GM18861 (cell line): ENCODE measurements around the gene ADAMTS13.
A peak's percentile ranks its signal among the peaks of the same experiment; 100 is the strongest.

Experiments used
- ATAC-seq: cut with Tn5 transposase; IDR thresholded peaks from one replicate; pipeline ENCODE4 v1.9.1; 2021; ENCODE audit not compliant: unreplicated experiment

ADAMTS13 gene

GRCh38 chr9:133453651-133454050 lies 31.5 kb downstream of the ADAMTS13 start:
- ATAC-seq: no peak

GRCh38 chr9:133454325-133454724 lies 32.2 kb downstream of the ADAMTS13 start:
- ATAC-seq: no peak

- ATAC-seq: no peak
These were observed 32.9 kb downstream of the ADAMTS13 start for GRCh38 chr9:133454943-133455673.

GRCh38 chr9:133455936-133456335 lies 33.8 kb downstream of the ADAMTS13 start:
- no peak for ATAC-seq

- no peak for ATAC-seq
These were observed 34.2 kb downstream of the ADAMTS13 start for GRCh38 chr9:133456409-133456808.

GRCh38 chr9:133457233-133457632 lies 35.1 kb downstream of the ADAMTS13 start:
- no peak for ATAC-seq

GRCh38 chr9:133457748-133458147 lies 35.6 kb downstream of the ADAMTS13 start:
- no peak for ATAC-seq

- no peak for ATAC-seq
These were observed 36.6 kb downstream of the ADAMTS13 start for GRCh38 chr9:133458643-133459312.

GRCh38 chr9:133459476-133460404 lies 37.6 kb downstream of the ADAMTS13 start, which contains the start of gene CACFD1:
Gene CACFD1, plus strand, starts transcription at chr9:133459978. Its CDS starts 89 bp downstream, at chr9:133460067.
- peak; percentile 54 for ATAC-seq

- peak; percentile 18 for ATAC-seq
These were observed 38.4 kb downstream of the ADAMTS13 start for GRCh38 chr9:133460405-133461175.

- ATAC-seq: no peak
These were observed 39.8 kb downstream of the ADAMTS13 start for GRCh38 chr9:133461975-133462374.

GRCh38 chr9:133463234-133463863 lies 41.2 kb downstream of the ADAMTS13 start:
- no peak for ATAC-seq

GRCh38 chr9:133463864-133464615 lies 41.9 kb downstream of the ADAMTS13 start:
- ATAC-seq: no peak

GRCh38 chr9:133464638-133465037 lies 42.5 kb downstream of the ADAMTS13 start:
- no peak for ATAC-seq

GRCh38 chr9:133465984-133466383 lies 43.8 kb downstream of the ADAMTS13 start:
- no peak for ATAC-seq

GRCh38 chr9:133467101-133467500 lies 44.9 kb downstream of the ADAMTS13 start:
- ATAC-seq: no peak

- ATAC-seq: no peak
These were observed 46.2 kb downstream of the ADAMTS13 start for GRCh38 chr9:133468374-133468773.

- no peak for ATAC-seq
These were observed 46.7 kb downstream of the ADAMTS13 start for GRCh38 chr9:133468777-133469421.

- no peak for ATAC-seq
These were observed 48.3 kb downstream of the ADAMTS13 start for GRCh38 chr9:133470427-133470924.
